Mucosa of rectum (tissue), 2 donors: ENCODE results near the gene MCL1.
"Not testable (repeated sequence)": the region's sequence is repeated elsewhere in the genome, so short reads cannot be mapped to it uniquely, and the experiment has no call there.

Experiments used
- H3K27ac ChIP-seq, 2 donors: one replicate each; pipeline ENCODE4 v1.7.0; 2013; ENCODE audit warnings: inconsistent platforms in 2 of 2, low read depth in 2 of 2, low read length in 2 of 2
- H3K27me3 ChIP-seq, 2 donors: one replicate each; pipeline ENCODE4 v1.7.0; 2013; ENCODE audit warnings: low read length in 2 of 2; ENCODE audit not compliant: control insufficient read depth in 2 of 2, insufficient read depth in 2 of 2
- H3K36me3 ChIP-seq, 2 donors: one replicate each; pipeline ENCODE4 v1.7.0; 2013; ENCODE audit warnings: low read length in 2 of 2; ENCODE audit not compliant: control insufficient read depth in 2 of 2, insufficient read depth in 2 of 2
- H3K4me1 ChIP-seq, 2 donors: one replicate each; pipeline ENCODE4 v1.7.0; 2013; ENCODE audit warnings: low read length in 2 of 2, mild to moderate bottlenecking in 1 of 2; ENCODE audit not compliant: control insufficient read depth in 2 of 2, insufficient read depth in 2 of 2
- H3K4me3 ChIP-seq, 2 donors: one replicate each; pipeline ENCODE4 v1.7.0; 2013; ENCODE audit warnings: low read length in 2 of 2
- H3K9ac ChIP-seq, 2 donors: one replicate each; pipeline ENCODE4 v1.7.0; 2013; ENCODE audit warnings: low read length in 2 of 2, low read depth in 1 of 2, mild to moderate bottlenecking in 1 of 2
- H3K9me3 ChIP-seq, 2 donors: one replicate each; pipeline ENCODE4 v1.7.0; 2013; ENCODE audit warnings: low read length in 2 of 2; ENCODE audit not compliant: control insufficient read depth in 2 of 2
- donor health status: healthy.
- donor health status: Normal muscosa, but diverticular disease.

MCL1 gene

DNA sequence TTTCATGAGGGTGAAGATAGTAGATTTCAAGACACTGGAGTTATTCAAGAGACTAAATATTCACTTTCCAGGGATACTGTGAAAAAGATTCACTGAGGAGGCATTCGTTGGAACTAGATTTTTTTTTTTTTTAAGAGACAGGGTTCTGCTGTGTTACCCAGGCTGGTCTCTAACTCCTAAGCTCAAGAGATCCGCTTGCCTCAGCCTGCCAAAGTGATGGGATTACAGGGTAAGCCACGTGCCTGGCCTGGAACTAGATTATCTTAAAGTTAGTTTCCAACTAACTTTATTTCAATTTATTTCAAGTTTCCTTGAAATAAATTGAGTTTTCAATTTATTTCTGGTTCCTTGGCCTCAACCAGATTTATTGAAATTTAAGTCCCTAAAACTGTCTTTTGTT, 24.3 kb upstream of the MCL1 start:
- no peaks in the 10 kb centered on the region for H3K9me3 ChIP-seq
- H3K27me3 ChIP-seq, result no peaks in the 10 kb centered on the region
- peaks cover 0 to 5% of the 10 kb centered on the region in 2 donors for H3K4me1 ChIP-seq
- H3K36me3 ChIP-seq, result no peaks in the 10 kb centered on the region
- no peak overlapping the region for H3K27ac ChIP-seq
- H3K9ac ChIP-seq, result no peak overlapping the region
- H3K4me3 ChIP-seq, result no peak overlapping the region

DNA sequence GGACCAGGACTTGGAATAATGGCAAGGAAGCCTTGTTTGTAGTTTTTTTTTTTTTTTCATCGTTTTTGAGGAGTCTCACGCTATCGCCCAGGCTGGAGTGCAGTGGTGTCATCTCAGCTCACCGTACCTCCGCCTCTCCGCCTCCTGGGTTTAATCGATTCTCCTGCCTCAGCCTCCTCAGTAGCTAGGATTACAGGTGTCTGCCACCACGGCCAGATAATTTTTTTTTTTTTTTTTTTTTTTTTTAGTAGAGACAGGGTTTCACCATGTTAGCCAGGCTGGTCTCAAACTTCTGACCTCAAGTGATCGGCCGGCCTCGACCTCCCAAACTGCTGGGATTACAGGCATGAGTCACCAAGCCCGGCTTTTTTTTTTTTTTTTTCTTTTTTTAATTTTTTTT, 23.0 kb upstream of the MCL1 start:
- H3K27ac ChIP-seq, H3K4me1 ChIP-seq, H3K4me3 ChIP-seq, H3K36me3 ChIP-seq, H3K9me3 ChIP-seq, H3K9ac ChIP-seq, H3K27me3 ChIP-seq: not testable (repeated sequence)

DNA sequence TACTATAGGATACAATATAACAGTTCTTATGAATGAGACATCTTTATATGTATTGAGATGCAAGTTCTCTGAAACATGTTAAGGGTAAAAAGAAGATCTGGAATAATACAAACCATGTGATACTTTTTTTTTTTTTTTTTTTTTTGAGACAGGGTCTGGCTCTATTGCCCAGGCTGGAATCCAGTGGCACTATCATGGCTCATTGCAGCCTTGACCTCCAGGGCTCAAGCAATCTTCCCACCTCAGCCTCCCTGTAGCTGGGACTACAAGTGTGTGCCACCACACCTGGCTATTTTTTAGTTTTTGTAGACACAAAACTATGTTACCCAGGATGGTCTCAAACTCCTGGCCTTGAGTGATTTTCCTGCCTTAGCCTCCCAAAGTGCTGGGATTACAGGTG, 22.1 kb upstream of the MCL1 start:
- Histone ChIP-seq H3K9me3 (no peaks in the 10 kb centered on the region), H3K27ac (no peak overlapping the region), H3K4me3 (no peak overlapping the region), H3K27me3 (no peaks in the 10 kb centered on the region), H3K4me1 (peaks cover 0 to 7% of the 10 kb centered on the region in 2 donors), H3K9ac (no peak overlapping the region), H3K36me3 (no peaks in the 10 kb centered on the region)

DNA sequence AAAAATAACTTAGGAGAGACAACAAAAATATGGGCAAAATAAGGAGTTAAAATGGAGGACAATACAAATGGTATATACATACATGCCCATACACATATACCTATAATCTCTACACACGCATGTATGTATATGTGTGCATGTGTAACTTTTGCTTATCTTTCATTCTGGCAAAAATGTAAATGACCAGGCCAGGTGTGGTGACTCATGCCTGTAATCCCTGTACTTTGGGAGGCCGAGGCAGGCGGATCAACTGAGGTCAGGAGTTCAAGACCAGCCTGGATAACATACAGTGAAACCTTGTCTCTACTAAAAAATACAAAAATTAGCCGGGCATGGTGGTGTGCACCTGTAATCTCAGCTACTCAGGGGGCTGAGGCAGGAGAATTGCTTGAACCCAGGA, 18.9 kb upstream of the MCL1 start:
- not testable (repeated sequence) for H3K4me1 ChIP-seq, H3K4me3 ChIP-seq, H3K9me3 ChIP-seq, H3K9ac ChIP-seq, H3K27me3 ChIP-seq, H3K36me3 ChIP-seq, H3K27ac ChIP-seq

DNA sequence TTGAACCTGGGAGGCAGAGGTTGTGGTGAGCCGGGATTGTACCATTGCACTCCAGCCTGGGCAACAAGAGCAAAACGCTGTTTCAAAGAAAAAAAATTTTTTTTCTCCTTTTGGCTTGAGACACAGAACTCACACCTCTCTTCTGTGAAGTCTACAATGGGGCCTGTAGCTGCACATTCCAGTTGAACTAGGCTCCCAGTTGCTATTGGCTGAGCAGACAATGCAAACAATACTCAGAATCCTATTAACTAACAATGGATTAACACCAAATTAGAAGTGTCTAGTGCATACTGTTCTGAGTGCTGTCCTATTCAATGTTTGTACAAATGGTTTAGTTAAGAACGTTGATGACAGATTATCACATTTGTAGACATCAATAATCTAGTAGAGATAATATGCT, 17.6 kb upstream of the MCL1 start:
- H3K27me3 ChIP-seq, result no peaks in the 10 kb centered on the region
- H3K4me3 ChIP-seq, result no peak overlapping the region
- H3K9me3 ChIP-seq, result no peaks in the 10 kb centered on the region
- peaks cover 0 to 3% of the 10 kb centered on the region in 2 donors for H3K4me1 ChIP-seq
- no peak overlapping the region for H3K9ac ChIP-seq
- H3K36me3 ChIP-seq, result peaks cover 0 to 2% of the 10 kb centered on the region in 2 donors
- H3K27ac ChIP-seq, result peak overlapping the region in 1 of 2 donors; percentile 13

DNA sequence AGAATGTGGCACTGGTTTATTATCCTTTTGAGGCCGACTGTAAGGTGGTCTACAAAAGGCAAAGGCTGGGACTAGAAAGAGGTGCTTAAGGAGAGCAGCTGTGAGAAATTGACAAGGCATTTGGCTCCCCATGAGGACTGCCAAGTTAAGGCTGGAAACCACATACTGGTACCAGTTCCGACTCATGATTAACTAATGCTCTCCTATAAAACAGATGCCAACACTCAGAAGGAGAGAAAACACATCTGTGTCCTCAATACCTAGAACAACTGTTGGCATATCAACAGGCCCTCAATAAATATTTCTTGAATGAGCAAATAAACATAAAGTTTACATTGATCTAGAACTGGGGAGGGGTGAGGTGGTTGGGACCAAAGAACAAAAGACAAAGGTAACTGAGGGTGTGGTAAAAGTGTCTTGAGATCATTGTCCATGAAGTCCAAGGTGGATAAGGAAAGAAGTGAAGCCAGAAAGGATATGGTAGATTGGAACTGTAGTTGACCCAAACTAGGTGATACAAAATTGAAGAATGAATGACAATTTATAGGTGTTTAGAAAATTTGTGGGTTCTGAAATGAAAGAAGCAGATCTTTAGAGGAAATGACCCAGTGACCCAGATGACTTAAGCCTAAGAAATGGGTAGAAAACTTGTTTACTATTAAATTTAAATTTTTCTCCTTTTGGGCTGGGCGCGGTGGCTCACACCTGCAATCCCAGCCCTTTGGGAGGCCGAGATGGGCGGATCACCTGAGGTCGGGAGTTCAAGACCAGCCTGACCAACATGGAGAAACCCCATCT, 16.9 kb upstream of the MCL1 start:
- Histone ChIP-seq H3K9me3 (no peaks in the 10 kb centered on the region), H3K27ac (peak overlapping the region; percentile 32 to 57), H3K9ac (no peak overlapping the region), H3K36me3 (peaks cover 0 to 2% of the 10 kb centered on the region in 2 donors), H3K27me3 (no peaks in the 10 kb centered on the region), H3K4me3 (no peak overlapping the region), H3K4me1 (peaks cover 0 to 3% of the 10 kb centered on the region in 2 donors)

DNA sequence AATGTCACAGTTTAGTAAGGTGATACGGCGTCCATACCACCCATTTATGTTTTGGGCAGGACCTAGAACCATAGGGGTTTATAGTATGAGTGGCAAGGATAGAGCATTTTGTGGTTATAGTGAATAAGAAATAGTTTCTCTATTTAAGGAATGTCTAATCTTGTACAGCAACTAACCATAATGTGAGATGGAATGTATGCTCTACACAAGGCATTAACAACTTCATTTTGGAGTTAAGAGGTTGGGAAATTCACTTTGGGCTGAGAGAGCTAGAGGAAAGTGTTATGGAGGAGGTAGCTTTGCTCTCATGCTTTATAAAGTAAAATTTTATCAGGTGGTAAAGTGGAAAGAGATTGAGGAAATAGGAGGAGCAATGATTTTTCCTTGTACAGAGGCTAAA, 3.0 kb upstream of the MCL1 start:
- Histone ChIP-seq H3K4me1 (peaks cover 7 to 14% of the 10 kb centered on the region in 2 donors), H3K27me3 (no peaks in the 10 kb centered on the region), H3K36me3 (peaks cover 2 to 3% of the 10 kb centered on the region in 2 donors), H3K9me3 (no peaks in the 10 kb centered on the region), H3K27ac (no peak overlapping the region), H3K9ac (no peak overlapping the region), H3K4me3 (no peak overlapping the region)

DNA sequence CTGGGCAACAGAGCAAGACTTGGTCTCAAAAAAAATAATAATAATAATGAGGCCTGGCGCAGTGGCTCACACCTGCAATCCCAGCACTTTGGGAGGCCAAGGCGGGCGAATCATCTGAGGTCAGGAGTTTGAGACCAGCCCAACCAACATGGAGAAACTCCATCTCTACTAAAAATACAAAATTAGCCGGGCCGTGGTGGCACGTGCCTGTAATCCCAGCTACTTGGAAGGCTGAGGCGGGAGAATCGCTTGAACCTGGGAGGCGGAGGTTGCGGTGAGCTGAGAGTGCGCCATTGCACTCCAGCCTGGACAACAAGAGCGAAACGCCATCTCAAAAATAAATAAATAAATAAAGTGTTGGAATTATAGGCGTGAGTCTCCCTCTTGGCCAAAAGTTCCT, 2.6 kb upstream of the MCL1 start:
- not testable (repeated sequence) for H3K36me3 ChIP-seq, H3K27me3 ChIP-seq, H3K27ac ChIP-seq, H3K9me3 ChIP-seq, H3K9ac ChIP-seq, H3K4me3 ChIP-seq
- peaks cover 7 to 15% of the 10 kb centered on the region in 2 donors for H3K4me1 ChIP-seq

DNA sequence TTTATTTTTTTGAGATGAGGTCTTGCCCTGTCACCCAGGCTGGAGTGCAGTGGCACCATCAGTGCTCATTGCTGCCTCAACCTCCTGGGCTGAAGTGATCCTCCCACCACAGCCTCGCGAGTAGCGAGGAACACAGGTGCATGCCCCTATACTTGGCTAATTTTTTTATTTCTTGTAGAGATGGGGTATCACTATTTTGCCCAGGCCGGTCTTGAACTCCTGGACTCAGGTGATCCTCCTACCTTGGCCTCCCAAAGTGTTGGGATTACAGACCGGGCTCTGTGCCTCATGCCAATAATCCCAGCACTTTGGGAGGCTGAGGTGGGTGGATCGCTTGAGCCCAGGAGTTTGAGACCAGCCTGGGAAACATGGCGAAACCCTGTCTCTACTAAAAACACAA, 2.0 kb upstream of the MCL1 start:
- H3K9ac ChIP-seq, H3K27me3 ChIP-seq, H3K27ac ChIP-seq, H3K9me3 ChIP-seq, H3K4me3 ChIP-seq: not testable (repeated sequence)
- peaks cover 7 to 19% of the 10 kb centered on the region in 2 donors for H3K4me1 ChIP-seq
- H3K36me3 ChIP-seq, result peaks cover 11 to 12% of the 10 kb centered on the region in 2 donors

DNA sequence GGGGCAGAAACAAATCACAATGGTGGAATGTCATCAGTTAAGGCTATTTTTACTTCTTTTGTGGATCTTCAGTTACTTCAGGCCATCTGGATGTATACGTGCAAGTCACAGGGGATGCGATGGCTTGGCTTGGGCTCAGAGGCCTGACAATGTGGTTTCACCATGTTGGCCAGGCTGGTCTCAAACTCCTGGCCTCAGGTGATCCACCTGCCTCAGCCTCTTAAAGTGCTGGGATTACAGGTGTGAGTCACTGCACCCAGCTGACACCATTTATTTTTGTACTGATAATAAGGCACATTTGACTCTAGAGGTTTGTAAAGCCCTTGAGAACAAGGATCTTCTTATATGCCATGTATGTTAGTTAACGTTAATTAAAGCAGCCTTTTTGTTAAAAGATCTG, 1.6 kb upstream of the MCL1 start:
- not testable (repeated sequence) for H3K4me3 ChIP-seq, H3K9ac ChIP-seq, H3K27ac ChIP-seq, H3K9me3 ChIP-seq, H3K27me3 ChIP-seq
- Histone ChIP-seq H3K36me3 (peaks cover 15 to 17% of the 10 kb centered on the region in 2 donors), H3K4me1 (peaks cover 11 to 20% of the 10 kb centered on the region in 2 donors)
